GM12878 (cell line): ENCODE measurements around the gene WDFY1. TPM values are rescaled to one million over a fixed set of nuclear protein-coding genes. Genes with fewer than 3 reads are reported as not detected.

Source experiments
- ATAC-seq: fragments of 200-7000 bp; cut with Tn5 transposase; 3 replicates; pipeline ENCODE4 v1.9.1; 2020; ENCODE audit warnings: mild to moderate bottlenecking, moderate library complexity
- BruUV-seq: library from RNA; stranded (reverse); fragments of 400-500 nt; replicated peaks from 2 replicates; lab custom pipeline; 2021; lab: Mats Ljungman, UMichigan
- CTCF ChIA-PET: fragments of 300-600 bp; sonication (Branson Sonifier 250); formaldehyde crosslinking; extraction: SDS; loops from one replicate; lab custom pipeline; 2021; ENCODE audit warnings: inconsistent platforms; lab: Yijun Ruan, JAX
- POLR2A ChIA-PET: fragments of 350-600 bp; formaldehyde crosslinking; extraction: SDS; loops from one replicate; lab custom pipeline; 2021; ENCODE audit warnings: inconsistent platforms; lab: Charles Lee
- RAD21 ChIA-PET: fragments of 300-600 bp; sonication (Branson Sonifier 250); formaldehyde crosslinking; loops from one replicate; lab custom pipeline; 2023; ENCODE audit warnings: antibody characterized with exemption; ENCODE audit not compliant: unreplicated experiment; lab: Charles Lee
- SMC1A ChIA-PET: fragments of 300-600 bp; sonication (Branson Sonifier 250); formaldehyde crosslinking; loops from one replicate; lab custom pipeline; 2023; ENCODE audit not compliant: unreplicated experiment, uncharacterized antibody; lab: Charles Lee
- DNase-seq: peaks from one replicate; pipeline ENCODE4 v3.0.0-alpha.2; 2011; ENCODE audit warnings: low read depth, low spot score
- FAIRE-seq: peaks from 3 replicates; lab custom pipeline; 2011; peaks lifted over from hg19 to GRCh38; lab: Jason Lieb, UNC
- H2AFZ ChIP-seq: 2 replicates; pipeline ENCODE4 v1.6.0; 2011; ENCODE audit warnings: low read depth, low read length, control low read depth; ENCODE audit not compliant: control insufficient read depth
- H3K27ac ChIP-seq: 2 replicates; pipeline ENCODE4 v1.5.1; 2011; ENCODE audit warnings: control low read depth; ENCODE audit not compliant: control insufficient read depth, insufficient read depth
- H3K27me3 ChIP-seq, 2 experiments: replicated peaks in 1 of 2; 2 replicates each; pipeline versions ENCODE4 v1.6.0 to v1.6.1; 2011; ENCODE audit warnings: low read length in 1 of 2; ENCODE audit not compliant: control insufficient read depth in 2 of 2, insufficient read depth in 2 of 2
- H3K36me3 ChIP-seq, 2 experiments: 2 replicates each; pipeline ENCODE4 v1.5.1; 2011; ENCODE audit warnings: low read length in 1 of 2; ENCODE audit not compliant: control insufficient read depth in 2 of 2, insufficient read depth in 2 of 2
- H3K4me1 ChIP-seq: 2 replicates; pipeline ENCODE4 v1.6.1; 2011; ENCODE audit warnings: mild to moderate bottlenecking, low read length, moderate library complexity, mixed read lengths; ENCODE audit not compliant: control insufficient read depth, insufficient read depth
- H3K4me2 ChIP-seq: 2 replicates; pipeline ENCODE4 v1.6.0; 2011; ENCODE audit warnings: control low read depth; ENCODE audit not compliant: control insufficient read depth, insufficient read depth
- H3K4me3 ChIP-seq: fragments of 200-600 bp; sonication (generic); 2 replicates; pipeline ENCODE4 v1.5.1; 2016
- H3K79me2 ChIP-seq: 2 replicates; pipeline ENCODE4 v1.6.0; 2011; ENCODE audit warnings: low read length; ENCODE audit not compliant: control insufficient read depth, insufficient read depth
- H3K9ac ChIP-seq: 2 replicates; pipeline ENCODE4 v1.8.0; 2011; ENCODE audit warnings: low read length, control low read depth, mixed read lengths; ENCODE audit not compliant: control insufficient read depth, insufficient read depth
- H3K9me3 ChIP-seq: replicated peaks from 3 replicates; pipeline ENCODE4 v1.5.1; 2011; ENCODE audit warnings: mild to moderate bottlenecking, low read length; ENCODE audit not compliant: control insufficient read depth, insufficient read depth
- H4K20me1 ChIP-seq: 2 replicates; pipeline ENCODE4 v1.6.0; 2011; ENCODE audit not compliant: control insufficient read depth, insufficient read depth
- BACH1 ChIP-seq: fragments of 450-650 bp; IDR thresholded peaks from 2 replicates; pipeline ENCODE4 v1.6.1; 2017; ENCODE audit warnings: mild to moderate bottlenecking, borderline replicate concordance
- GATAD2B ChIP-seq: fragments of 450-650 bp; conservative IDR thresholded peaks from 2 replicates; pipeline ENCODE4 v1.6.1; 2017; ENCODE audit warnings: low read depth, mild to moderate bottlenecking, moderate library complexity
- KDM1A ChIP-seq: fragments of 200-600 bp; sonication (generic); IDR thresholded peaks from 2 replicates; pipeline ENCODE4 v1.6.1; 2016; ENCODE audit warnings: borderline replicate concordance
- LARP7 ChIP-seq: fragments of 450-650 bp; IDR thresholded peaks from 2 replicates; pipeline ENCODE4 v1.6.1; 2017; ENCODE audit warnings: mild to moderate bottlenecking
- ZSCAN29 ChIP-seq: fragments of 450-650 bp; IDR thresholded peaks from 2 replicates; pipeline ENCODE4 v1.6.1; 2017; ENCODE audit warnings: mild to moderate bottlenecking, moderate library complexity
- WGBS: methylation state at CpG from one replicate; pipeline ENCODE4 v1.1.6; 2016; ENCODE audit warnings: low lambda C conversion rate; ENCODE audit not compliant: insufficient replicate concordance, insufficient coverage; ENCODE audit errors: missing lambda C conversion rate; 5-methylcytosine and 5-hydroxymethylcytosine counted together
- in situ Hi-C: fragments of 300-500 bp; cut with MboI; formaldehyde crosslinking; loops from 9 replicates; pipeline ENCODE4 v1.14.3; 2018; ENCODE audit warnings: mixed read lengths
- intact Hi-C: fragments of 100-400 bp; cut with micrococcal nuclease; formaldehyde crosslinking; loops from one replicate; pipeline ENCODE4 v1.14.2; 2022; ENCODE audit not compliant: unreplicated experiment
- polyA plus RNA-seq, 11 experiments: library from polyadenylated mRNA; depleted of rRNA in 4 of 11; unstranded in 6 of 11; stranded (reverse) in 5 of 11; fragments of >200 nt; fragmentation: Nextera tagmentation in 4 of 11; fragmentation: Illumina TruSeq in 1 of 11; extraction: Ambion mirVana in 4 of 11; extraction: Trizol in 1 of 11; gene quantifications; 1 replicate in 1 of 11; 2 replicates in 10 of 11; pipeline versions ENCODE4 v1.2.1 to v1.2.3, GENCODE V29; 2011 to 2016; ENCODE audit warnings: inconsistent platforms in 2 of 11, missing spikeins in 2 of 11, low read depth in 1 of 11
- total RNA-seq, 4 experiments: library from RNA; depleted of rRNA in 3 of 4; stranded (reverse); fragments of >200 nt in 3 of 4; fragmentation: Illumina TruSeq in 1 of 4; extraction: Trizol in 1 of 4; gene quantifications; 2 replicates each; pipeline versions ENCODE4 v1.2.1 to v1.2.3, GENCODE V29; 2013 to 2021
- TF ChIP-seq, protein P1 (sequence below): fragments of 450-650 bp; IDR thresholded peaks from 2 replicates; pipeline ENCODE4 v1.6.1; 2017; ENCODE audit warnings: low read depth, mild to moderate bottlenecking, moderate library complexity

The WDFY1 gene
- total and polyA plus RNA-seq, 10 of the 15 experiments (the other 5 are each of a cell fraction or from before 2014, with no cell fraction given): 2.9 to 28.1 (median 13.1) TPM

- no peak for FAIRE-seq
- peaks cover 31% of the 10 kb centered on the region for H3K4me1 ChIP-seq
- no peaks in the 10 kb centered on the region for H4K20me1 ChIP-seq
- no peak overlapping the region for H3K4me3 ChIP-seq
- intact Hi-C loops (no loop called here), in situ Hi-C loops (no loop called here)
- SMC1A ChIA-PET: no interaction called here
- H3K79me2 ChIP-seq: peaks cover 21% of the 10 kb centered on the region
- BruUV-seq: no TSS peak
- no peak overlapping the region for H2AFZ ChIP-seq
- DNase-seq: no peak
- TF ChIP-seq BACH1 (no peak), ZSCAN29 (no peak), LARP7 (no peak), KDM1A (no peak), GATAD2B (no peak)
- TF ChIP-seq, protein P1, sequence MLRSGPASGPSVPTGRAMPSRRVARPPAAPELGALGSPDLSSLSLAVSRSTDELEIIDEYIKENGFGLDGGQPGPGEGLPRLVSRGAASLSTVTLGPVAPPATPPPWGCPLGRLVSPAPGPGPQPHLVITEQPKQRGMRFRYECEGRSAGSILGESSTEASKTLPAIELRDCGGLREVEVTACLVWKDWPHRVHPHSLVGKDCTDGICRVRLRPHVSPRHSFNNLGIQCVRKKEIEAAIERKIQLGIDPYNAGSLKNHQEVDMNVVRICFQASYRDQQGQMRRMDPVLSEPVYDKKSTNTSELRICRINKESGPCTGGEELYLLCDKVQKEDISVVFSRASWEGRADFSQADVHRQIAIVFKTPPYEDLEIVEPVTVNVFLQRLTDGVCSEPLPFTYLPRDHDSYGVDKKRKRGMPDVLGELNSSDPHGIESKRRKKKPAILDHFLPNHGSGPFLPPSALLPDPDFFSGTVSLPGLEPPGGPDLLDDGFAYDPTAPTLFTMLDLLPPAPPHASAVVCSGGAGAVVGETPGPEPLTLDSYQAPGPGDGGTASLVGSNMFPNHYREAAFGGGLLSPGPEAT: no peak
- H3K9ac ChIP-seq: no peak overlapping the region
- H3K4me2 ChIP-seq: no peak overlapping the region
- RAD21 ChIA-PET: no interaction called here
- no peak overlapping the region for H3K27ac ChIP-seq
- ATAC-seq: no peak
- no peaks in the 10 kb centered on the region for H3K36me3 ChIP-seq
- CTCF ChIA-PET: no interaction called here
- H3K27me3 ChIP-seq: no peaks in the 10 kb centered on the region
- H3K9me3 ChIP-seq: no peaks in the 10 kb centered on the region
- POLR2A ChIA-PET: no interaction called here
- 70% methylated on average over 5 of the region's 5 CpGs for WGBS
Observed at GRCh38 chr2:223947711-223948205, 2.6 kb upstream of the WDFY1 start.
